8988T (cell line): ENCODE data around the gene TBC1D9.
"Not testable (repeated sequence)": the region's sequence is repeated elsewhere in the genome, so short reads cannot be mapped to it uniquely, and the experiment has no call there.

ENCODE experiments used
- DNase-seq: peaks from one replicate; pipeline ENCODE4 v3.0.0; 2011

Gene TBC1D9

DNA sequence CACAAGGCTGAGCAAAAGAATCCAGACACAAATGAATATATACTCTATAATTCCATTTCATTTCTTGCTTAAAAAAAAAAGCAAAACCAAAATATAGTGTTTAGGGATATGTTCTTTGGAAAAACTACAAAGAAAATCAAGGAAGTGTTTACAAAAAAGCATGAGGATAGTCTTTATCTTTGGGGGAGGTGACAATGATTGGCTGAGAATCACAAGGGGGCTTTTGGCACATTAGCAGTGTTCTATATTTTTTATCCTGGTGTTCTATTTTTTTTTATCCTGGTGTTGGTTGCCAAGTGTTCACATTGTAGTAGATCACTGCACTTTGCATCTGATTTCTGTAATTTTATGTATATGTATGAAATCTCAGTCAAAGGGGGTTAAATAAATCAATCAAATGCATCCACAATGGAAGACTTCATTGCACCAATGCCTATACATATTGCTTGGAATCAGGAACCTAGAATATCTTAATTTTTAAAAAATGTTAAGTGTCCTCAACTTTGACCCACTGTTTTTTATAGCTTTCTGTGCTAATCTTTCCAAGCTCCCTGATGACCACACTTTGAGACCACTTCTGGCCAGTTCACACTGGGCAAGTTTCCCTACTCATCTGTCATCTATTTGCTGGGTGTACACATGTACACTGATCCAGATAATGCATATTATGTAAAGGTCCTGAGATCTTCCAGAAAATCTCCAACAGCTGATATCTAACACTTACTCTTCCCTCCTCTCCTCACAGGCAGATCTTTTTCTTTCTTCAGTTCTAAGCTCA is 3.7 kb downstream of the TBC1D9 start:
- DNase-seq: no peak

DNA sequence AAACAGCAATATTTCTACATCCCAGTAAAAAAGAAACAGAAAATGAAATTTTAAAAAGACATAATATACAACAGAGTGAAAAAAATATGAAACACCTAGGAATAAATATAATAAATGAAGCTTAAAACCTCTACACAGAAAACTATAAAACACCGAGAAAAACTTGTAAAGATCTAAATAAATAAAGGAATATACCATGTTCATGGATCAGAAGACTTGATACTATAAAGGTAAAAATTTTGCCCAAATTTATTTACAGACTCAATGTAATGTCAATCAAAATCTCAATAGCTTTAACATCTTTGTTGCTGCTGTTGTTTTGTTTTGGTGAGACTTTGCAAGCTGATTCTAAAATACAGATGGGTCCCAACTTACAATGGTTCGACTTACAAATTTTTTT is 5.7 kb downstream of the TBC1D9 start:
- no peak for DNase-seq

DNA sequence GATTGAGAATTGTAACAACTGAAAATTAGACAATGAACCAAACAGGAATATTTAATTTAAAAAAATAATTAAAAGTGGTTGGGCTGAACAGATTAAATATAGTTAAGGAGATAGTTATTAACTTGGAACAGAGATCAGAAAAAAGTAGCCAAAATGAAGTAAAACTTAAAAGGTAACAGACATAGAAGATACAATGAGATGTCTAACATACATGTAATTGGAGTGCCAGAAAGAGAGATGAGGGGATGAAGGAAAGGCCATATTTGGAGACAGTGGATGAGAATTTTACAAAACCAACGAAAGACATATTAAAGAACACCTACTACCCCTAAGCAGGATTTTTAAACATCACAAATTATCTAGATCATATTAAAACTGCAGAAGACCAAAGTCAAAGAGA is 8.0 kb downstream of the TBC1D9 start:
- no peak for DNase-seq

DNA sequence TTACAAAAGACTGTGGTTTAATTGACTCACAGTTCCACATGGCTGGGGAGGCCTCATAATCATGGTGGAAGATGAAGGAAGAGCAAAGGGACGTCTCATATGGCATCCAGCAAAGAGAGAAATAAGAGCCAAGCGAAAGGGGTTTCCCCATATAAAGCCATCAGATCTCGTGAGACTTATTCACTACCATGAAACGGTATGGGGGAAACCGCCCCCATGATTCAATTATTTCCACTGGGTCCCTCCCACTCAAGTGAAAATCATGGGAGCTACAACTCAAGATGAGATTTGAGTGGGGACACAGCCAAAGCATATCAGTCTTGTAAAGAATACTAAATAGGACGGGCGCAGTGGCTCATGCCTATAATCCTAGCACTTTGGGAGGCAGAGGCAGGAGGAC is 9.6 kb downstream of the TBC1D9 start:
- not testable (repeated sequence) for DNase-seq

DNA sequence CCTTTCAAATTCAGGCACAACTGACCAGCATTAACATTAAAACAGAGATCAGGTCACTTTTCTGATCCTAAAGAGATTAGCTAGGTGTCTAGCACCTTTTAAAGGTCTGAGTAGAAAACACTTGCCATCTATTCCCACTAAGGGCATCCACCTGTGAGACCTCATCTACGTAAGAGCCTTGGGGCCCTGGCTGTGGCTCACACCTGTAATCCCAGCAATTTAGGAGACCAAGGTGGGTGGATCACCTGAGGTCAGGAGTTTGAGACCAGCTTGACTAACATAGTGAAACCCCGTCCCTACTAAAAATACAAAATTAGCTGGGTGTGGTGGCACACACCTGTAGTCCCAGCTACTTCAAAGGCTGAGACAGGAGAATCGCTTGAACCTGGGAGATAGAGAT is 11.8 kb downstream of the TBC1D9 start:
- DNase-seq: no peak

DNA sequence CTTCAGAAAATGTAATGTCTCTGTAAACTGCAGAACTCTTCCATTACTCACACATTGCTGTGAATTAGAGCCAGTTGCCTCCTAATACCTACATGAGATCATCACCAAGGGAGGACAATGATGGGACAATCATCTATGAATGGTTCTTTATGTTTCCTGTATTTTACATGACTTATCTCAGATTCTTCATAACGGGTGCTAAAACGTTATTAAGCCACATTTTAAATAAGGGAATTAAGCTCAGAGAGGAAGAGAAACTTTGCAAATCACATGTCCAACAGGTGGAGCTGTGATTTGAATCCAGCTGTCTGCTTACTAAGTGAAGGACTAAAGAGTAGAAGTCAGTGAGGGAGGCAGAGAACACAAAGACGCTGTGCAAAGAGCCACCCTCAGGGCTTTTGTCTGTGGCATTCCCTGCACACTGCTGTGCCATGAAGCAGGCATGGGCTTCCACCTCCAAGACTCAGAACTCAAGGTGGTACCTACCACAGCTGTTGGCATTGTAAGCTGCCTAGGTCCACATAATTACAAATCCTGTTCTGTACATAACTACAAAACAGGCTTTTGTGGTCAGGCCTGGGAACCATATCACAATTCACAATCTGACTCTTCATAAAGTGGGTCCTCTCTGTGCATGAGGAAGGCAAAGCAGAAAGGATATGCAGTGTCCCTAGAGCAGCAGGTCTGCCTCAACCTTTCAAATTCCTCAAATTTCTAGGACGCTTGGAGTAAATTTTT is 12.8 kb downstream of the TBC1D9 start:
- no peak for DNase-seq

DNA sequence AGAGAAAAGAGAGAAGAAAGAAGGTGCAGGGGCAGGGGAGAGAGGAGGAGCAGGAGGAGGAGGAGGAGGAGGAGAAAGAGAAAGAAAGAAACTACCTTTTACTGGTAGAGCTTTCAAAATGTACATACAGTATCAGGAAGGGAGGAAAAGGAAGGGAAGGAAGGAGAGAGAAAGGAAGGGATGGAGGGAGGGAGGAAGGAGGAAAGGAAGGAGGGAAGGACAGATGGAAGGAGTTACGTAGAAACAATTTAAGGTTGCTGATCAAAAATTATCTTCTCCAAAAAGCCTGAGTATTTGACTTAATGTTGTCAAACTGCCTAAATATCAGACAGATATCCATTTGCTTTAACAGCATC is 13.4 kb downstream of the TBC1D9 start:
- no peak for DNase-seq

DNA sequence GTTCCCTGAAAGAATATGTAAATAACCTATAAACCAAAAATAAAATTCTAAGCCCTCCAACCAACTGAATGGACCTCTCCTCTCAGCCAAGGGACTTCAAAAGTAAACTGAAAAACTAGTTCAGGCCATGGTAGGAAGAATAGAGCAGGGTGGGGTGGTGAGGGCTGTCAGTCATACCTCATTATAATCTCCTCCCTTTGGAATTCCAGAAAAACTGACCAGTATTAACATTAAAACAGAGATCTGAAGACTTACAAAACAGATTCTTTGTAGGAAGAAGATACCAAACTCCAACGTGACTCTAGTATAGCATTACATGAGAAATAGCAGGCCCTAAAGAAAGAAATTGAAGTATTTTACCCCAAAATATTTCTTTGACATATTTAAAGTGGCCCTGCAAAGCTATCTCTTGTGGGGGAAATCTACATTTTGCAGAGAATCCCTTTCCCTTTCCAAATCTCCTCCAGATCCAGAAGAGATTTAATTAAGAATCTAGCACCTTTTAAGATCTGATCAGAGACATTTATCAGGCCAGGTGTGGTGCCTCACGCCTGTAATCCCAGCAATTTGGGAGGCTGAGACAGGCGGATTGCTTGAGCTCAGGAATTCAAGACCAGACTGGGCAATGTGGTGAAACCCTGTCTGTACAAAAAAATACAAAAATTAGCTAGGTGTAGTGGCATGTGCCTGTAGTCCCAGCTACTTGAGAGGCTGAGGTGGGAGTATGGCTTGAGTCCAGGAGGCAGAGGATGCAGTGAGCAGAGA is 15.1 kb downstream of the TBC1D9 start:
- no peak for DNase-seq

DNA sequence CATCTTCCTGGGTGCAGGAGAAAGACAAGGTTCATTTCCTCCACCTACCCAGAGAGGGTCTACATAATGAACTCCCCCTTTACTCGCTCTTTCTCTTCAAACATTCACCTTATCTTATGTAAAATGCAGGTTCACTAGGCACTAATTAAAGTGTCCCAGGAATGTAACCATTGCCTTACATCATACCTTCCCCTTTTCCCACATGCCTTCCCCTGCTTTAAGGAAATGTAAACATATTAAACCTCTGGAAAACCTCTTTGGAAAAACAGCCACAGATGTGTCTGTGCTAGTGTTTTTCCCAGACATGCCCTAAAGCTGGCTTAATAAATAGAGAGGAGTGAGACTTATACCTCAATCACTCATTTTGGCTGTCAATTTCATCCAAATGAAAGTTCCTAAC is 15.8 kb downstream of the TBC1D9 start:
- DNase-seq: no peak

DNA sequence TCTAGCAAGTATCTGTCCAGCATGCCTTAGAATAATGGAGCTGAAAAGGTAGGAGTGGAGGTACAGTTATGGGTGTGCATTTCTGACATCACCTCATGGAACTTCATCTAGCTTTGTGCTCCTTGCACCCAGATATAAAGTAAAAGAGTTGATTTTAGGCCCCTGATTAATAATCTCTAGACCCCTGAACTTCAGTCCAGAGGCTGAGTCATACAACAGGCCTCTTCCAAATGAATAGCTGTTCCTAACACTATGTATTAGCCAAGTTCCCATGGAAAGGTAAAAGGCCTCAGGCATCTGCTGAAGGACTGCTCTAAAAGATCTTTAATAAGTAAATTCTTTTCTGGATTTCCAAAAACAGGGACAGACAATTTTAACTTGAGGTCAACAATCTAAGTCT is 16.2 kb downstream of the TBC1D9 start:
- no peak for DNase-seq

DNA sequence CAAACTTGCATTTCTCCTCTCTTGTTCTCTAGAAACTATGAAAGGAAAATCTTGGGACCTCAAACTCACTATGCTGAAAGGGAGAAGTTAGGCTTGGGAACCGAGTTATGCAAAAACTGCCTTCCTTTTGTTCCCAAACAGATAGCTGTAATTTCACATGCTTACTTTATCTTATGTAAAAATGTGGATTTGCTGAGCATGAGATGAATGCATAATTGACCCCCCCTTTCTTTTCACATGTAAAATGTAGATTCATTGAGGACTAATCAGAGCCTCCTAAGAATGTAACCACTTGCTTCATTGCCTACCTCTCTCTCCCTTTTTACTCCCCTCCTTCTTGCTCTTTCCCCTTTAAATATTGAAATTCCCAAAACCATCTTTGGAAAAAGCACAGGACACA is 18.0 kb downstream of the TBC1D9 start:
- DNase-seq: no peak

DNA sequence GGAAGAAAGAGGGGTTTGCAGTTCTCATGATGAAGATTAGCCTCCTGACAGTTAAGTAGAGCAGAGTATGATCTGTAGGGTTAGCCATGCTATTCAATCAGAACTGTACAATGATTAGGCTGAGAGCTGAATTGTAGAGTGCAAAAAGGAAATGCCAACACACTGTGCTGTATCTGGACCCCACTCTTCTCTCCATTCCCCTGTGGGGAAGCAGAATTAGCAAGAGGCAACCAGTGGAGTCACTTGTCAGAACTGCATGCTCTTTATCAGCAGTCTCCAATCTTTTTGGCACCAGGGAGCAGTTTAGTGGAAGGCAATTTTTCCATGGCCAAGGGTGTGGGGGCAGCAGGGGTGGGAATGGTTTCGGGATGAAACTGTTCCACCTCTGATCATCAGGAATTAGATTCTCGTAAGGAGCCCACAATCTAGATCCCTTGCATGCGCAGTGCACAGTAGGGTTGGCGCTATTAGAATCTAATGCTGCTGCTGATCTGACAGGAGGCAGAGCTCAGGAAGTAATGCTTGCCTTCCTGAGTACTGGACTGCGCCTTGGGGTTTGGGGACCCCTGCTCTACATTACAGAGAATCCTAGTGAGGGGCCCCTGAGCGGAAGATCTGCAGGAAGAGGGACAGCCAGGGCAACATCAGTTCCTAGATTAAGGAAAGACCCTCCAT is 19.4 kb downstream of the TBC1D9 start:
- DNase-seq: no peak

DNA sequence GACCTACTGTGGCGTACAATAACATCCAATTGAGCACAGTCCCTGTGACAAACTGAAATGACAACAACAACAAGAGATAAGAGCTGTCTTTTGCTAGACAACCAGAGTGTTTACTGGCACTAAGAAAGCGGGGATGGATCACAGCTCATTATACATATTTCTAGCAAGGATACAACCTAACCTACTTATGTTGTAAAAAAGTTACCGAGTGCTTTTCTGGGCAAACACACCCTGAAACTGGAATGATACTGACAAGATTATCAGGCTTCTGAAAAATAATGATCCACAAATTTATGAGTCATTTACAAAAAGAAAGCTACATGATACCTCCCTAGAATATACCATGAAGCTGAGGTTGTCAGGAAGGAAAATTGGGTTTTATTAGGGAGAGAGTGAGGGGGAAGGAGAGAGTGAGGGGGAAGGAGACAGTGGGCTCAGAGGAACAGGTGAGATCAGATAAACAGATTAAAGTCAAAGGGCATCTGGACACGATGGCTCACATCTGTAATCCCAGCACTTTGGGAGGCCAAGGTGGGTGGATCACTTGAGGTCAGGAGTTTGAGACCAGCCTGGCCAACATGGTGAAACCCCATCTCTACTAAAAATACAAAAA is 20.3 kb downstream of the TBC1D9 start:
- no peak for DNase-seq

DNA sequence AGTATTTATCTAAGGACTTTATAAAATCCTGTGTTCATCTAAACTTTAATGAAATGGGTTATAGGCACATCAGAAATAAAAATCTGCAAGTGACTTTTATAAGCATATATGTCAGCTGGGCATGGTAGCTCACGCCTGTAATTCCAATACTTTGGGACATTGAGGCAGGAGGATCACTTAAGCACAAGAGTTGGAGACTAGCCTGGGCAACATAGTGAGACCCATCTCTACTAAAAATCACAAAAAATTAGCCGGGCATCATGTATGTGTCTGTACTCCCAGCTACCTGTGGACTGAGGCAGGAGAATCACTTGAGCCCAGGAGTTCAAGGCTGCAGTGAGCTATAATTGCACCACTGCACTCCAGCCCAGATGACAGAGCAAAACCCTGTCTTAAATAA is 20.9 kb downstream of the TBC1D9 start:
- DNase-seq: no peak

DNA sequence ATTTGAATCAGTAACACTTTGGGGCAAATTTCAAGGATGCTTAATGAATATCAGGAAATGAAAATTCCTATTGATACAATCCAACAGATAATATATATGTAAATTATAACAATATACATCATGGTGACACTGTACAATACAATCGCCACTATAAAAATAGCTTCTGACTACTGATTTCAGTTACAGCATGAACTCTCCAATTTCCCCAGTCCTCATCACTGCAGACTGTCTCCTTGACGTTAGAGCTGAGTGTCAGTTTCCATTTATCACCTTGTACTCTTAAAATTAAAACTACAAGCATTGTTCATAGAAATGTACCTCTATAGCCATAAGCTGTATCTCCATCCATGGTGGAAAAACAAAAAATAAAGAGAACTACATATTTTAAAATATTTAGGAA is 23.4 kb downstream of the TBC1D9 start:
- no peak for DNase-seq

DNA sequence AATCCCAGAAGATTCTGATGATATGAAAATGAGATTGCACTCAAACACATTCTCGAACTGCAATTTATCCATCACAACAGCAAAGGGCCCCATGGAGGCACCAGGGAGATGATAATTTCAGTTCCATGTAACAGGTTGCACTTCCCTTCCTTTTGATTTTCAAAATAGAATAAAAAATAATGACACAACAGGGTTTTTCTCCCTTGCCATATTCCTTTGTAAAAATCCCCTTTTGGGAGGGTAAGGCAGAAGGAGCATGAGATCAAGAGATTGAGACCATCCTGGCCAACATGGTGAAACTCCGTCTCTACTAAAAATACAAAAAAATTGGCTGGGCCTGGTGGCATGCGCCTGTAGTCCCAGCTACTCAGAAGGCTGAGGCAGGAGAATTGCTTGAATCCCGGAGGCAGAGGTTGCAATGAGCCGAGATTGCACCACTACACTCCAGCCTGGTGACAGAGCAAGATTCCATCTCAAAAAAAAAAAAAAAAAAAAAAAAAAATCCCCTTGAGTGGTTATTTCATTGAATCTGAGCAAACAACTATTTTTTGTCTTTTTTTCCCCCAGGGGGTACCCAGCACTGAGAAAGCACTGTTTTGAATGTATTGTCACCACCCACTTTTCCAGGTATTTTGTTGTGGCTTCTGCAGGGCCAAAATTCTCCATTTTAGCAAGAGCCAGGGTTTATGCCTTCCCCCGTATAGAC is 26.7 kb downstream of the TBC1D9 start:
- no peak for DNase-seq

DNA sequence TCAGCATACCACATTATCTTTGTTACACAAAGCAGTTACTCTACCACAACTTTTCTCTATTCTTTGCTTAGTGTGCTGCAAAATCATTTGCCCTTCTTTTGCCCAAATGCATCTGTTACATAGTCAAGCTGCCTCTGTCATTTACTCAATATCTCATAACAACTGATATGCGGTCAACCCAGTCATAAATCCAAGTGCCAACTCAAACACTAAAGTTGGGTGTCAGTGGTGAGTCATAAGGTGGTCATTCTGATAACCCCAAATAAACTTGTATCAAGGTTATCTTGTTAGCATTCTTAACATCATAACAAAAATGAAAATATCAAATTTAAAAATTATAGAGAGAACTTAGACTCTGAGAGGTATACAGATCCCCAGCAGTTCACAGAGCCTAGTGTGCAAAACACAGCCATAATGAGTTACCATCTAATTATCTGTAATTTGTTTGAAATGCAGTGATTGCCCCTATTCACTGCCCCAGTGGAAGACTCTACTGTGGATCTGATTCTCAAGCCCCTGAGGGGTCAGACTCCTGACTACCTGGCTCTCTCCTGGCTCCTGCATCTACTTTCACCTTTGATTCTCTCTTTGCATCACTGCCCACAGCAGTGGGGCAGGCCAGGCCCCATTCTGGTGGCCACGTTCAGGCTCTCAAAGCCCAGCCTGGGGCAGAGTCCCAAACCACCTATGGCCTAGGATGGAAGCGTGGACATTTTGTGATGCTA is 29.2 kb downstream of the TBC1D9 start:
- no peak for DNase-seq

DNA sequence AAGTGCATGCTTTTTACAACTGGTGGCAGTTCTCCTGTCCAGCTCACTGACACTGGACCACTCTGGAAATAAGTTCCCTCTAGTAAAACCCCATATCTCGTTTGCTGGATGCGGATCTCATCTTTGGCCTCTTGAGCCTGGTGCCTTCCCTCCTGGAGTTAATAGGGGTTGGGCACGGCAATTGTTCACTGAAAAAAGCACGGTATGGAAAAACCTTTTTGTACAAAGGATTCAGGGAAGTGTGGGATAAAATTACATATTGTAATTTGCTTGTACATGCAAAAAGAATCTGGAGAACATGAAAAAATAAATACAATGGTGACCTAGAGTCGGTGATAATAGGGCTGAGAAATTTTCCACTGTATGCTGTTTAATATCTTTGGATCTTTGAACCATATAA is 30.6 kb downstream of the TBC1D9 start:
- DNase-seq: no peak

DNA sequence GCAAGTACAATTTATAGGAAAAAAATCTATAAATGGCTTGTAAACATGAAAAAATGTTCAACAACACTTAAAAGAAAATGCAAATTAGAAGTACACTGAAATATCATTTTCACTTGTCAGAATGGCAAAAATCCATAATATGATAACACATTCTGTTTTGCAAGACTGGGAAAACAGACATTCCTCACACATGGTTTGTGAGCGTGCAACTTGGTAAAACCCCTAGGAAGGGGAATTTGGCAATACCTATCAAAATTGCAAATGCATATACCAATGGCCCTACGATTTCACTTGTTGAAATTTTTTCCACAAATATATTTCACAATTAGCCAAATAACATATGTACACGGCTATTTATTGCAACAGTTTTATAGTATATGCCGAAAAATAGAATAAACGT is 31.4 kb downstream of the TBC1D9 start:
- no peak for DNase-seq

DNA sequence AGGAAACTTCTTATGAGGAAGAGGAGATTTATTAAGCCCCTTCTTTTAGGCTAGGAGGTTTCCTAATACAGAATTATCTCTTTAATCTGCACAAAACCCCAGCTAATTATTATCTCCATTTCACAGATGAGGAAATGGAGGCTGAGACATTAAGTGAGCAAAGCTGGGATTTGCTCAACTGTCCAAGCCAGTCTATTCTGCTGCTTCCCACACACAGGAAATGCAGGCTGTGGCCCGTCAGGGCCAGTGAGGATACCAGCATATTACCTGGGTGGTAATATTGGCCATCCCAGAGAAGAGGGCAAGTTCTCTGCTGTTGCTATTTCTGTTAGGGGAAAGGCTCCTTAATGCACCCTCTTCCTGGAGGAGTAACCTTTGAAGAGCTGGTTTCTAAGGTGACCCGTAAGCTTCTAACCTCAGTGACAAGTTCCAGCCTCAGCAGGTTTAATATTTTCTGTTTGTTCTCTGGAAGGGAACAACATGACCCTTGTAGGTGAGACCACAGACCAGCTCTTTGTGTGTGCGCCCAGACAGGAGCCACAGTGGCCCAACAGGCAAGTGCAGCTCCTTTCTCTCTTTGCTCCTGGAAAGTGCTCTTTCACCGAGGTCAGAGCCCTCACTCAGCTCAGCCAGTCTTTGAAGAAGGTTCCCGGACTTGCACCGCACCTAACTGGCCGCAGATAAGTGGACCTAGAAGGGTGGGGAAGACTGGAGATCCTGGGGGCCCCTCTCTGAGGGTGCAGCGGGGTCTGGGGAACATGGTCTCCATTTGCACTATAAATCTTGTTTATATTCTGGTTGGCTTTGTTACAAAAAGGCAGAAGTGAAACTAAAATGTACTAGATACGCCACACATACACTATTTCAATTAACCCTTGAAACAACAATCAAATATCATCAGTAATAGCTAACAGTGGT is 35.5 kb downstream of the TBC1D9 start:
- DNase-seq: no peak

DNA sequence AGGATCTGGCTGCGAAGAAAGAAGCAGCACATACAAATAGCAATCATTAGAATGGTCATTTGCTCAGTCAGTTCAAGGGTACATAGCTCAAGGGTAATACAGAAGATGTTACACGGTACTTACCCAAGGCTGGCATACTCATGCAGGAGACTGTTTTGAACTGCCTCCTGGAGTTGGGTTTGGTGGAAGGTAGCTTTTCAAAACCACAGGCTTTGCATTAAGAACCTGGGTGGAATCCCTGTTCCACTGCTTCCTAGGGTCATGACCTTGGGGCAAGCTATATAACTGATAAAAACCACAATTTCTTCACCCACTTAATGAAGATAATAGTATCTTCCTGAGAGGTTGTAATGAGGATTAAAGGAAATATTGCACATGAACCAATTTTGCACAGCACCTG is 36.5 kb downstream of the TBC1D9 start:
- no peak for DNase-seq
